ENCODE data around the gene DHFR2. TPM values are rescaled to one million over a fixed set of nuclear protein-coding genes. Genes with fewer than 3 reads are reported as not detected.

DHFR2 gene
- total RNA-seq, 4 donors from 2014 or later = 1.5 to 13.7 (median 6.3) TPM

DNA sequence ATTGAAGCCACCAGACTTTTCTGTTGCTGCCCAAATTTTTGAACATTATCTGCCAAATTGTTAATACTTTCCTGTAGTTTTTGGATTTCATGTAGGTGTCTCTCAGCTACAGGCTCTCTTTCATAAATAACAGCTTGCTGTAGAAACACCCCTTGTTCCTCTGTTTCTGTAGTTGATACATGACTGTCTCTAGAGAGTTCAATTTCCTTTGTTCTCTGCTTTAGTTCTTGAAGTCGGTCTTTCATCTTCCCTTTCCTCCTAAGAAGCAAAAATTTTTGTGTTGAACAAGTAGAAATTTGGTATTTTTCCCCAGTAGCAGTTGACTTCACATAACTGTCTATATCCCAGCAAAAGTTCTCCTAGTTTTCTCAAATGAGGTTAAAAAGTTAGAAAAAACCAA, 47.7 kb downstream of the DHFR2 start:
- no peak for DNase-seq
- no peaks in the 10 kb centered on the region for H3K27me3 ChIP-seq
- no peak overlapping the region for H3K27ac ChIP-seq
- intact Hi-C loops (cut with DNase I; ENCODE audit: low total_unique reads) = no loop called here
- H3K36me3 ChIP-seq = no peaks in the 10 kb centered on the region
- no peak overlapping the region for H3K4me3 ChIP-seq
- H3K9me3 ChIP-seq = no peaks in the 10 kb centered on the region
- TF ChIP-seq, protein P1, sequence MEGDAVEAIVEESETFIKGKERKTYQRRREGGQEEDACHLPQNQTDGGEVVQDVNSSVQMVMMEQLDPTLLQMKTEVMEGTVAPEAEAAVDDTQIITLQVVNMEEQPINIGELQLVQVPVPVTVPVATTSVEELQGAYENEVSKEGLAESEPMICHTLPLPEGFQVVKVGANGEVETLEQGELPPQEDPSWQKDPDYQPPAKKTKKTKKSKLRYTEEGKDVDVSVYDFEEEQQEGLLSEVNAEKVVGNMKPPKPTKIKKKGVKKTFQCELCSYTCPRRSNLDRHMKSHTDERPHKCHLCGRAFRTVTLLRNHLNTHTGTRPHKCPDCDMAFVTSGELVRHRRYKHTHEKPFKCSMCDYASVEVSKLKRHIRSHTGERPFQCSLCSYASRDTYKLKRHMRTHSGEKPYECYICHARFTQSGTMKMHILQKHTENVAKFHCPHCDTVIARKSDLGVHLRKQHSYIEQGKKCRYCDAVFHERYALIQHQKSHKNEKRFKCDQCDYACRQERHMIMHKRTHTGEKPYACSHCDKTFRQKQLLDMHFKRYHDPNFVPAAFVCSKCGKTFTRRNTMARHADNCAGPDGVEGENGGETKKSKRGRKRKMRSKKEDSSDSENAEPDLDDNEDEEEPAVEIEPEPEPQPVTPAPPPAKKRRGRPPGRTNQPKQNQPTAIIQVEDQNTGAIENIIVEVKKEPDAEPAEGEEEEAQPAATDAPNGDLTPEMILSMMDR (IDR thresholded peaks at IDR 0.05) = no peak
- TF ChIP-seq POLR2A (IDR thresholded peaks at IDR 0.05) = no peak
- H3K4me1 ChIP-seq = no peaks in the 10 kb centered on the region

DNA sequence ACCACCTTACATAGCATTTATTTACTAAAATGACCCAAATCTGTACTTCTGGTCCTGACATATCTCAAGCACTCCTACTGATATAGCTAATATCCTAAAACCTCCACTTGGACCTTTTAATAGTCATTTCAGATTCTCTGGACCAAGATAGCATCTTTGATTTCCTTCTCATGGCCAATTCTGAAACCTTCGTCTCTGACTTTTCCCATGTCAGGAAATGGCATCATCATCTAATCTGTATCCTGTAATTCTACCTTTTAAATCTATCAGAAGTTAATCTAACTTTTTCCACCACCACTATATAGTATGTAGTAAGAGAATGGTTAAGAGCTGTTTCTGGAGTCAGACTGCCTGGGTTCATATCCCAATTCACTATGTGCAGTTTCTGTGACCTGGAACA, 50.5 kb downstream of the DHFR2 start:
- H3K9me3 ChIP-seq = no peaks in the 10 kb centered on the region
- no peaks in the 10 kb centered on the region for H3K36me3 ChIP-seq
- H3K27me3 ChIP-seq = no peaks in the 10 kb centered on the region
- H3K27ac ChIP-seq = no peak overlapping the region
- no peaks in the 10 kb centered on the region for H3K4me1 ChIP-seq
- no peak overlapping the region for H3K4me3 ChIP-seq
- TF ChIP-seq, protein P1 (IDR thresholded peaks at IDR 0.05) = no peak
- no peak for TF ChIP-seq POLR2A (IDR thresholded peaks at IDR 0.05)
- no peak for DNase-seq
- intact Hi-C loops (cut with DNase I; ENCODE audit: low total_unique reads) = no loop called here

DNA sequence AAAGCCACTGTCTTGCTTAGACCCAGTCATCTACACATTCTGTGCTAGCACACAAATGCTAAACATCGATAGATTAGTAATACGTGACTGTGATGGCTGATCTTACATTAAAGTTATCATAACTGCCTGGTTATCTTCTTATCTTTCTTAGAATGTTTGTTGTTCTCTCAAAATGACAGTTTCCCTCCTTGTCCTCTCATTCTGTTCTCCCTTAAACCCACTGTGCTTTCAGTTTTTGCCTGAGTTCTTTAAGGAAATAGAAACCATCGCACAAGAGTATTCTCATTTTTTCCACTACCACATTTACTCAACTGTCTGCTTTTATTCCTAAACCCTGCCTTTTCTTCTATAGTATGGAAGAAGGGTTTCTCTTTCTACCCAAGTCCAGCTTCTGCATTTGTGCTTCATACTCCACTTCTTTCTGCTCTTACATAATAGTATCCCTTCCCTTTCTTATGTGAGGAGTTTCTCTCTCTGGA, 51.4 kb downstream of the DHFR2 start:
- H3K4me1 ChIP-seq = no peaks in the 10 kb centered on the region
- no peak for DNase-seq
- H3K9me3 ChIP-seq = no peaks in the 10 kb centered on the region
- H3K36me3 ChIP-seq = no peaks in the 10 kb centered on the region
- intact Hi-C loops (cut with DNase I; ENCODE audit: low total_unique reads) = no loop called here
- H3K27ac ChIP-seq = no peak overlapping the region
- no peak for TF ChIP-seq POLR2A (IDR thresholded peaks at IDR 0.05)
- TF ChIP-seq, protein P1 (IDR thresholded peaks at IDR 0.05) = no peak
- H3K4me3 ChIP-seq = no peak overlapping the region
- H3K27me3 ChIP-seq = no peaks in the 10 kb centered on the region

DNA sequence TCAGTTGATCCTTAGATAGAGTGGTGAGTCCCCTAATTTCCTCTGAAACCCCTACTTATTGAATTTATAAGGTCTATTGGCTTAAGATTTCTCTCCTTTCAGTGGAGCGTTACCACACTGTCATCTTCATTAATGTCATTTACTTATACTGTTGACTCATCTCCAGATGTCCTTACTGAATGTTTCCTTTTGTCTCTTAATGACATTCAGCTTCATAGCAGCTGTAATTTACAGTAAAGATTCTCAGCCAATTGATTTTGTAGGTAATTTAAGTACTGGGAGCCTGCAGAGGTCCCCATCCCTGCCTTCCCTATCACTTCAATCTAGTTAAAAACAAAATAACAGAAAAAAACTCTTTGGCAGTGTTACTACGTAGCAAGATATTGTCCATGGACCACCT, 53.1 kb downstream of the DHFR2 start:
- no peaks in the 10 kb centered on the region for H3K27me3 ChIP-seq
- no peaks in the 10 kb centered on the region for H3K4me1 ChIP-seq
- intact Hi-C loops (cut with DNase I; ENCODE audit: low total_unique reads) = no loop called here
- no peak for DNase-seq
- no peaks in the 10 kb centered on the region for H3K9me3 ChIP-seq
- TF ChIP-seq, protein P1 (IDR thresholded peaks at IDR 0.05) = no peak
- no peak for TF ChIP-seq POLR2A (IDR thresholded peaks at IDR 0.05)
- no peak overlapping the region for H3K4me3 ChIP-seq
- H3K27ac ChIP-seq = no peak overlapping the region
- H3K36me3 ChIP-seq = no peaks in the 10 kb centered on the region

DNA sequence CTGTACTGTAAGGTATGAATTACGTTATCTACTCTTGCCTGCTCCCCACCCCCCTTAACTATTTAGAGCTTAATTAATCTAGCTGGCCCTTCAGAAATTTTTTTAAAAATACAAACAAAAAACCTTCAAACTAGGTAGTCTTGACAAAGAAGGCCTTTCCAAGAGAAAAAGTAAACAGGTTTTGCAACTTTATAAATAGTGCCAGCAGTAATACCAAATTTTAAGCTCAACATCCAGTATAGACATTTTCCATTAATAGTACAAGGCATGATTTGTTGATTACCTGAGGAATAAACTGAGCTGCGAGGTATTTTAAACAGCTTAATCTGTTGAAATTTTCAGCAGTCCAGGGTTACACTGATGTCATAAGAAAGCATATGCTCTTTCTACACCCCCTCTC, 54.5 kb downstream of the DHFR2 start:
- Histone ChIP-seq H3K27me3 (no peaks in the 10 kb centered on the region), H3K36me3 (no peaks in the 10 kb centered on the region), H3K4me3 (no peak overlapping the region), H3K27ac (peak overlapping the region in 1 of 2 donors; percentile 25), H3K9me3 (no peaks in the 10 kb centered on the region), H3K4me1 (no peaks in the 10 kb centered on the region)
- TF ChIP-seq POLR2A (IDR thresholded peaks at IDR 0.05) = no peak
- TF ChIP-seq, protein P1 (IDR thresholded peaks at IDR 0.05) = no peak
- DNase-seq = no peak
- intact Hi-C loops (cut with DNase I; ENCODE audit: low total_unique reads) = no loop called here

Other genes with a start within 250 kb of the DHFR2 start
- gene PROS1, start 89.0 kb downstream of the DHFR2 start, total RNA-seq = 10 to 100 TPM; 14.6 to 60.3 (median 36.8) TPM
- 10 to 100 TPM in 2 of 4 donors, 1 to 10 TPM in 2; 4.9 to 23.6 (median 14.0) TPM for gene ARL13B, start 82.8 kb downstream of the DHFR2 start, total RNA-seq
- 1 to 10 TPM in 1 of 4 donors, not detected in 3; 1.5 TPM for gene STX19, start 34.3 kb downstream of the DHFR2 start, total RNA-seq
- gene NSUN3, start 145 bp upstream of the DHFR2 start, total RNA-seq = 10 to 100 TPM in 2 of 4 donors, 1 to 10 TPM in 2; 3.3 to 32.6 (median 11.3) TPM

Data from uterus (tissue), 4 donors.